PC-3 (cell line): ENCODE measurements around the gene TEKTIP1.

Experiments used
- CTCF ChIP-seq: fragments of 300-600 bp; sonication (generic); conservative IDR thresholded peaks from 2 replicates; pipeline ENCODE4 v1.5.1; 2017; ENCODE audit warnings: antibody characterized with exemption, low read depth, mild to moderate bottlenecking, low read length
- EZH2 ChIP-seq: fragments of 300-600 bp; sonication (generic); IDR thresholded peaks from one replicate; pipeline ENCODE4 v1.6.1; 2017; ENCODE audit warnings: antibody characterized with exemption, mild to moderate bottlenecking, low read length; ENCODE audit not compliant: unreplicated experiment

GRCh38 chr19:3494559-3494958 lies 44.4 kb upstream of the TEKTIP1 start:
- TF ChIP-seq EZH2: no peak
- TF ChIP-seq CTCF: no peak
